HL-60/S4 treated with phorbol 12-myristate 13-acetate at 8.2 ng/mL for 4 days and 3 days (cell line): ENCODE data around the gene ZYG11B.
"Not testable (repeated sequence)": the region's sequence is repeated elsewhere in the genome, so short reads cannot be mapped to it uniquely, and the experiment has no call there.

ENCODE experiments used
- in situ Hi-C: fragments of 300-500 bp; cut with MboI; formaldehyde crosslinking; loops from 2 replicates; pipeline ENCODE4 v1.15.0; 2022; ENCODE audit warnings: low sequenced_read_pairs

Gene ZYG11B

DNA sequence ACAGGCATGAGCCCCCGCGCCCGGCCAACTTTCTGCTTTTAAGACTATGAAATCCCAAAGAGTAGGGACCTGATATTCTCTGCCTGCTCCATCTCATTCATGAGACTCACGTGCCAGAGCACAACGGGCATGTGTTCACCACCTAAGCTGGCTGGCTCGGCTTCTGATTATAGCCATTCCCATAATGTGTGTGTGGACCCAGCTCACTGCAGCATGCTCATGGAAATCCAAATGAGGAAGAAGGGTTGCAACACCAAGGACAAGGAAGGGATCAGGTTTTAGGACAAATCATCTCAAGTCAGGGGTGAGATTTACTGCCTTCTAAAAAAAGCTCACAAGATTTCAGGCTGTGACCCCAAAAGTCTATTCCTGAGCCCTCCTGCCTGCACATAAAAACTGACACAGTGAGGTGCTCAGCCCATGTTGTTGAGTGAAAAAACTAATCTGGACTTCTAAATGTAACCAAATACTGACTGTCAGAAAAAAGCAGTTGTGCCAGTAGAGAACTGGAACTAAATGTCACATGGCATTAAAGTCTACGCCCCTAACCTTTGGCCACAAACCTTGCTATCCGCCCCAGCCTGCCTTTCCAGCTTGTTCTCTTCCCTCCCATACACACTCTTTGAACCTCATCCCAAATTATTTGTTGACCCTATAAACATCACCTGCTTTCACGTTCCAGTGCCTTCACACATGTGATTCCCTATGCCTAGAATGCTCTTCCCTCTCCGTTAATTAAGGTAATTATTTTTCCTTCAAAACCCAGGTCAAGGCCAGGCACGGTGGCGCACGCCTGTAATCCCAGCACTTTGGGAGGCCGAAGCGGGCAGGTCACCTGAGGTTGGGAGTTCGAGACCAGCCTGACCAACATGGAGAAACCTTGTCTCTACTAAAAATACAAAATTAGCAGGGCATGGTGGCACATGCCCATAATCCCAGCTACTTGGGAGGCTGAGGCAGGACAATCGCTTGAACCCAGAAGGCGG is 19.0 kb upstream of the ZYG11B start:
- in situ Hi-C loops, result no loop called here

DNA sequence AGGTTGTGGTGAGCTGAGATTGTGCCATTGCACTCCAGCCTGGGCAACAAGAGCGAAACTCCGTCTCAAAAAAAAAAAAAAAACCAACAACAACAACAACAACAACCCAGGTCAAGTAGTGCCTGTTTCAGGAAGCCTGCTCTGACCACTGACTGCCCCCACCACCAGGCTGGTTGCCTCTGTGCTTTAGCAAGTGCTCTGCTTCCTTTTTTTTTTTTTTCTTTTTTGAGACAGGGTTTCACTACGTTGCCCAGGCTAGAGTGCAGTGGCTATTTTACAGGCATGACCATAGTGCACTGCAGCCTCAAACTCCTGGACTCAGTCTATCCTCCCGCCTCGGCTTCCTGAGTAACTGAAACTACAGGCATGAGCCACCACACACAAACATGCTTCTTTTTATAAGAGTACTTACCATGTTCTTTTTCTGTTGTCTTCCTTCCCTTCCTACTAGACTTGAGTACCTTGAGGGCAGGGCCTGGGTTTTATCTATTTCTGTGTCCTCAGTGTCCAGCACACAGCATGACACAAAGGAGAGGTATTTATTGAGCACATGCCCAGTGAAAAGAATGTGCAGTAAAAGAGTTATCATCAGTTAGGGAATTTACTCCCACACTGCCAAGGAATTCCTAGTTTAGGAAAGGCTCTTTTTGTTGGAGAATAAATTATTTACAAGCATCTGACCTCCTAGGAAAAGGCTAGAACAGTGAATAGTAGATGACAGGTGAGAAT is 18.2 kb upstream of the ZYG11B start:
- in situ Hi-C loops, result no loop called here

DNA sequence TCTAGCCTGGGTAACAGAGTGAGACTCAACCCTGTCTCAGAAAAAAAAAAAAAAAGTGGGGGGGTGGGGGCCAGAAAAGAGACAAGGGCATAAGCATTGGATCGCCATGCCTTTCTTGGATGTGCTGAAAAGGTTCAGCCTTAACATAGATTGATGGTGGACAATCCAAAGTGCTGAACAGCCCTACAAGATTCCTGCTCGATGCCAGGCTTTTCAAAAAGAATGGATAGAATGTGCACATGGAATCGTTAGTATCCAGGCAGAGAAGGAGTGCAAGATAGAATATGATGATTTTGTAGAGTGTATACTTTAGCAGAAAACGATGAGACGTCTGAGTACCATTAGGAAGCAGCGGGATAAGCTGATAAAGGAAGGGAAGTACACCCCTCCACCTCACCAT is 17.2 kb upstream of the ZYG11B start:
- in situ Hi-C loops, result no loop called here

DNA sequence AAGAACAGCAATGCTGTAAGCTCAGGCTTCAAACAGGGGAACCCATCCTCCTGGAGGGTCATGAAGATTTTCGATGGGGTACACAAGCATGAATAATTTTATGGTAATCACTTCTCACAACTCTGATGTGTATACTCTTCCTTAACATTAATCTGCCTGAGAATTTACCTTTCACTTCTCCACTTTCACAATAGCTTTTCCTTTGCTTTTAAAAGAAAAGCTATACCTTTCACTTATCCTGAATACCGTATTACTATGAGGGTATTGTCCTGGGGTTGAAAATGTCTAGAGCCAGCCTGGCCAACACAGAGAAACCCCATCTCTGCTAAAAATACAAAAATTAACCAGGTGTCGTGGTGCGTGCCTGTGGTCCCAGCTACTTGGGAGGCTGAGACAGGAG is 12.7 kb upstream of the ZYG11B start:
- in situ Hi-C loops, result no loop called here

DNA sequence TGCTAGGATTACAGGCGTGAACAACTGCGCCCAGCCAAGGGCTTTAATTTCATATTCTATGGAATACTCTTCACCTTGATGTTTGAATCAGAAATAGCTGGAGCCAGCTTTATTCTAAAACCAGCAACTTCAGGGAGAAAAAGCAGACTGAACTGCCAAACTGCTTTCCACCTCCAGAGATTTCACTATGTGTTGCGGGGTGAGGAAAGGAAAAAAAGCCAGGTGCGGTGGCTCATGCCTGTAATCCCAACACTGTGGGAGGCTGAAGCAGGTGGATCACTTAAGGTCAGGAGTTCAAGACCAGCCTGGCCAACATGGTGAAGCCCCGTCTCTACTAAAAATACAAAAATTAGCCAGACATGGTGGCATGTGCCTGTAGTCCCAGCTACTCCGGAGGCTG is 11.0 kb upstream of the ZYG11B start:
- in situ Hi-C loops, result not testable (repeated sequence)

DNA sequence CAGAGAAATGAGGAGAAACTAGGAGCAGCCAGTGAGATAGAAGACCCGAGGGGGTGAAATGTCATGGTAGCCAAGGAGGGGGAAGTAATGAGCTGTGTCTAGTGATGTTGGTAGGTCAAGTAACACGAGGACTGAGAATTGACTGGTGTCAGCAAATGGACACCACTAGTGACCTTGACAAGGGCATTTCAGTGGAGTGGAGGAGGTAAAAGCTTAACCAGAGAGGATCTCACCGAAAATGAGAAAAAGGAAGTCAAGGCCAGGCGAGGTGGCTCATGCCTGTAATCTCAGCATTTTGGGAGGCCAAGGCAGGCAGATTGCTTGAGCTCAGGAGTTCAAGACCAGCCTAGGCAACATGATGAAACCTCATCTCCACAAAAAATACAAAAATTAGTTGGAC is 3.0 kb upstream of the ZYG11B start:
- in situ Hi-C loops, result no loop called here

DNA sequence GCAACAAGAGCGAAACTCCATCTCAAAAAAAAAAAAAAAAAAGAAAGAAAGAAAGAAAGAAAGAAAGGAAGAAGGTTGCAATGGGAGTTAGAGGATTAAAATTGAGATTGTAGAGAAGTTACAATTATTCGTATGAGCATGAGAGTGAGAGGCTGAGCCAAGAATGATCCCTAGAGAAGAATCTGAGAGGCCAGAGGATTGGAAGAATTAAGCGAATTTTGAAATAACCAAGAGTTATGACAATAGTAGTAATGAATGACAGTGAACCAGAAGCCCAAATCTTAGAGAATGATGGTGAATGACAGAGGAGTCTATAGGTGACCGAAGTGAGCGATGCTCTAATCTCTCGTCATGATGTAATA is 369 bp upstream of the ZYG11B start:
- in situ Hi-C loops, result no loop called here

DNA sequence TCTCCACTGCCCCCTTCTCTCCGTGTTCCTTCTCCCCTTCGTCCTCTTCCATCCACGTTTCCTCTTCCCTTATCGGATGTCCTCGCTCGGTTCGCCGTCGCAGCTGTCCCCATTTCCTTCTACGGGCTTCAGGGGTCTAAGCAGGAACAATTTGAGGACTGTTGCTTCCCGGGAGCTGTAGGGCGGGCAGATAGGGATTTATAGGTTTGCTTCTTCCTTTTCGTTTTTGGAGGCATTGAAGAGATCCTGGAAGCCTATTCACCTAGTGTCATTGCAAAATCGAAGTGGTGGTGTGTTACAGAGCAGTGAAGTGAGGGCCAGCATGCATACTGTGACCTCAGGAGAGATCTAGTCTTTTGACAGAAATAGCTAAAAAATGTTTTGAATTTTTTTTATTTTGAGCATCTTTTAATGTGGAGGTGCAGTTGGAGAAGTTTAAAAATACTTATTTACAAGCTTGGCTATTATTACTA is 897 bp downstream of the ZYG11B start:
- in situ Hi-C loops, result no loop called here

DNA sequence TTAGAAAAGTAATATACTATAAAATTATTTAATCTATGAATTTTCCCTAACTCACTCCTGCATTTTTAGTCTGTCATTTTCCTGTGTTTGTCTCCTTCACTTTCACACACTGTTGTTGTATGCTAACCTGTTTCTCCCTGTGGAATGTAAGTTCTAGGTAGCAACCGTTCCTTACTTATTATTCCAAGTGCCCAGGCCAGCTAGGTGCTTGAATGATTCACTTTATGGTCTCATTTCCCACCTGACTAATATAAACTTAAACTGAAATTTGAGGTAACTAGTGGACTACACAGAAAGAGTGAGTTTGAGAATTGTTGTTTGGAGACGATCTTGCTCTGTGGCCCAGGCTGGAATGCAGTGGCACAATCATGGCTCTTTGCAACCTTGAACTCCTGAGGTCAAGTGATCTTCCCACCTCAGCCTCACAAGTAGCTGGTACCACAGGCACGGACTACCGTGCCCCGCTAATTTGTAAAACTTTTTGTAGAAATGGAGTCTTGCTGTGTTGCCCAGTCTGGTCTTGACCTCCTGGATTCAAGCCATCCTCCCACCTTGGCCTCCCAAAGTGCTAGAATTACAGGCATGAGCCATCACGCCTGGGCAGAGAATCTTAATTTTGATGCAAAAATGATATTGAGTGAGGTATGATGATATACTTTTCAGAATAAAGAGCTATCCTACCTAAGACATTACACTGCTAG is 1.9 kb downstream of the ZYG11B start:
- in situ Hi-C loops, result no loop called here

DNA sequence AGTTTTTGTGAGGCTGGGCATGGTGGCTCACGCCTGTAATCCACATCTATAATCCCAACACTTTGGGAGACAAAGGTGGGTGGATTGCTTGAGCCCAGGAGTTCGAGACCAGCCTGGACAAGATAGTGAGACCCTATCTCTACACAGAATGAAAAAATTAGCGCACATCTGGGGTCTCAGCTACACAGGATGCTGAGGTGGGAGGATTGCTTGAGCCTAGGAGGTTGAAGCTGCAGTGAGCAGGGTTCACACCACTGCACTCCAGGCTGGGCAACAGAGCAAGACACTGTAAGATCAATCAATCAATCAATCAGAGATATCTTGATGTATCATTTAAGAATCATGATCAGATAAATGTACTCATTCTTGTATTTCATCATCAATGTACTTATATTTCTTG is 7.1 kb downstream of the ZYG11B start:
- in situ Hi-C loops, result no loop called here

DNA sequence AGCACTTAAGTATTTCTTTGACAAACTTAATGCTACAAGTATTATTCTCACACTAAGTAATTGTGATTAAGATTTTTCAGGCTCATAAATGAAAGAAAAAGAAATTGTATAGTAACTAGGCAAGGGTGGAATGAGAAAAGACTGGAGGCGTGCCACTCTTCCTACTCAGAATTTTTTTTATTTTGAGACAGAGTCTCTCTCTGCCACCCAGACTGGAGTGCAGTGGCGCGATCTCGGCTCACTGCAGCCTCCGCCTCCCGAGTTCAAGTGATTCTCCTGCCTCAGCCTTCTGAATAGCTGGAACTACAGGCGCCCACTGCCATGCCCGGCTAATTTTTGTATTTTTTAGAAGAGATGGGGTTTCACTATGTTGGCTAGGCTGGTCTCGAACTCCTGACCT is 9.1 kb downstream of the ZYG11B start:
- in situ Hi-C loops, result not testable (repeated sequence)

DNA sequence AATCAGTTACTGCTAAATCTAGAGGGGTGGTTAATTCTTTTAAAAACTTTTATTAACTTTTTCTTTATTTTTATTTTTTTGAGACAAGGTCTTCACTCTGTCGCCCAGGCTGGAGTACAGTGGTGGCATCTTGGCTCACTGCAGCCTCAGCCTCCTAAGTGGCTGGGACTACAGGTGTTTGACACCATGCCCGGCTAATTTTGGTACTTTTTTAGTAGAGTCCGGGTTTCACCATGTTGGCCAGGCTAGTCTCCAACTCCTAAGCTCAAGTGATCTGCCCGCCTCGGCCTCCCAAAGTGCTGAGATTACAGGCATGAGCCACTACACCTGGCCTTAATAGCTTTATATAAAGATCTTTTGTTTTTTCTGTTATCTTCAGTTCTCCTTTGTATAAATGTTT is 11.9 kb downstream of the ZYG11B start:
- in situ Hi-C loops, result no loop called here

DNA sequence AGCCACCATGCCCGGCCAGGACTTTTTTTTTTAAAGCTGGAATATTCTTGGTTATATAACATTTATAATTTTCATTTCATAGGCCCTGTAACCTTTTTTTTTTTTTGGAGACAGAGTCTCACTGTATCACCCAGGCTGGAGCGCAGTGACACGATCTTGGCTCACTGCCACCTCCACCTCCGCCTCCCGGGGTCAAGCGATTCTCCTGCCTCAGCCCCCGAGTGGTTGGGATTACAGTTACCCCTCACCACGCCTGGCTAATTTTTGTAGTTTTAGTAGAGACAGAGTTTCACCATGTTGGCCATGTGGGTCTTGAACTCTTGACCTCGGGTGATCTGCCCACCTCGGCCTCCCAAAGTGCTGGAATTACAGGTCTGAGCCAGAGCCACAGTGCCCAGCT is 12.6 kb downstream of the ZYG11B start:
- in situ Hi-C loops, result no loop called here

DNA sequence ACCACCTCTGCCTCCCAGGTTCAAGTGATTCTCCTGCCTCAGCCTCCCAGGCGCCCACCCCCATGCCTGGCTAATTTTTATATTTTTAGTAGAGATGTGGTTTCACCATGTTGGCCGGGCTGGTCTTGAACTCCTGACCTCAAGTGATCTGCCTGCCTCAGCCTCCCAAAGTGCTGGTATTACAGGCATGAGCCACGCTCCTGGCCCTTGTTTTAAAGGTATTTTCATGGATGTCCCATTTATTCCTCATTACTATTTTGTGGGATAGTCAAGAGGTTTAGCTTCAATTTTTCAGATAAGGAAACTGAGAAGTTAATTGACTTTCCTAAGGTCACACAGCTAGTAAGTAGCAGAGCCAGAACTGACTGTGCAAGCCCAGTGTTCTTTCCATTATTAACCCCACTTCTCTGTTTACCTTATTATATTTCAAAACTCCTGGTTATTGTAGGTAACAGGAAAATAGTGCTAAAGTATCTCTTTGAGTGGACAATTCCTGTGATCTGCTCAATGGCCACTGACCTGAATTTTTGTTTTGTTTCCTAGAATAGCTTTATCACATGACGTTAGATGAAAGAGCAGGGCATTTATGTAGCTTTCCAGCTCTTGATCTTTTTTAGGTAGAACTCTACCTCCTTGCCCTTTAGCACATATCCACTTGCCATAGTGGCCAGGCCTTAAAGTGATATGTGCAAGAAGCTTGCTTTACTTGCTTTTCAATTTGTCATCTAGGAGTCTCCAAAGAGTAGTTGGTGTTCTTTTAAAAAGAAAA is 13.6 kb downstream of the ZYG11B start:
- in situ Hi-C loops, result no loop called here

DNA sequence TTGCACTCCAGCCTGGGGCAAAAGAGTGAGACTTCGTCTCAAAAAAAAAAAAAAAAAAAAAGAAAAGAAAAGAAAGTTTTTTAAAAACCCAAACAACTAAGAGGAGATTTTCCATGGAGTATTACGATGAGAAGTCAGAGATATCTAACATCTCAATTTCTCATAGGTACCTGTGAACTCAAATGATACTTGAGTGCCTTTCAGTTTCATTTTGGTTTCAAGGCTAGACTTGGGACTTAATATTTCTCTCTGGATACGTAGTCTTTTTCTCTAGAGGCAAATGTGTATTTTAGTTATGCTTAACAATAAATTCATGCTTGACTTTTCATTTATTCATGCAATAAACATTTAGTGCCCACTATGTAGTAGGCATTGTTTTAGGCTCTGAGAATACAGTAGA is 15.0 kb downstream of the ZYG11B start:
- in situ Hi-C loops, result no loop called here

DNA sequence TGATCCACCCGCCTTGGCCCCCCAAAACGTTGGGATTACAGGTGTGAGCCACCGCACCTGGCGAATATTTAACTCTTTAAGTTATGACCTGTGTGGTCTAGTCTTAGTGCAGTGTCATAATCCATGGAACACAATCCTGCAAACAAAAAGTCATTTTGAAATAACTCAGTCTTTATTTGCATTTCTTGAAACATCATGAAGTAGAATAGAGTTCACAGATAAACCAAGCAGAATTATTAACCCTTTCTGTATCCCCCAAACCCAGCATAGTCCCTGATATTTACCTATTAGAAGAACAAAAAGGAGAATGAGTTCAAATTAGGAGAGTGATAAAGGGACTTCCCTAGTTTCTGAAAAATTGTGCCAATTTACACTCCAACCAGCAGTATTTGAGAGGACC is 19.9 kb downstream of the ZYG11B start:
- in situ Hi-C loops, result no loop called here

DNA sequence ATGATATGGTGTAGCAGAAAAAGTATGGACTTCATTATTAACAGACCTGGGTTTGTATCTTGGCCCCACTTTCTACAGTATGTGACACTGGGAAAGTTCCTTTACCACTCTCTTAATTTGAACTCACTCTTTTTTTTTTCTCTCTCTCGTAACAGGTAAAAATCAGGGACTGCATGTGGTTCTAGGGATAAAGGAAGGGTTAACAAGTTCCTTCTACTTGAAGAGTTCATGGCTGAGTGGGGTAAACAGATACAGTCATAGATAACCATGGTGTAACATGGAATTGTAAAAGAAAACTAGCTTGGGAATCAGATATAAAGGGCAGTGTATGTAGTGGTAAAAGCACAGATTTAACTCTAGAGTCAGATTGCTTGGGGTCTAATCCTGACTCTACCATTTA is 21.2 kb downstream of the ZYG11B start:
- in situ Hi-C loops, result no loop called here

DNA sequence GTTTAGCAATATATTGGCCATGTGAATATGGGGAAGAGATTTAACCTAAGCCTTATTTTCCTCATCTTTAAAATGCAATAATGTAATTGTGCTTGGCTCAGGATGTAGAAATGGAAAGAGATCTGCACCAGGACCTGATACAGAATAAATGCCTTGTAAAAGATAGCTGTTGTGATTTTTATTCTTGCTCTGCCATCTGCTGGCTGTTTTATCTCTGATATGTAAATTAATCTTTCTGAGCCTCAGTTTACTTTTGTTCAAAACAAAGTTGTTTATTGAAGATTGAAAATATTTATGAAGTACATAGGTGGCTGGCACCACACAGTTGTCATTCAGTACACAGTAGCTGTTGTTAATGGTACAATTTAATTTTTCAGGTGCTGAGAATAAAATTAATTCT is 21.9 kb downstream of the ZYG11B start:
- in situ Hi-C loops, result no loop called here

DNA sequence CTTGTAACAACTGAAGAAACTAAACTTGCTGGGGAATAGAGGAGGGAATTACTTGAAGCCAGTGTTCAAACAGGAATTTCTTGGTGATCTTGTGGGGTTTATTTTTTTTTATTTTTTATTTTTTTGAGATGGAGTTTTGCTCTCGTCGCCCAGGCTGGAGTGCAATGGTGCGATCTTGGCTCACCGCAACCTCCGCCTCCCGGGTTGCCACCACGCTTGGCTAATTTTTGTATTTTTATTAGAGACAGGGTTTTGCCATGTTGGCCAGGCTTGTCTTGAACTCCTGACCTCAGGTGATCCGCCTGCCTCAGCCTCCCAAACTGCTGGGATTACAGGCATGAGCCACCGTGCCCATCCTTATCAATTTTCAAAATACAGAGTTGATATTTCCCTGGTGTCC is 23.2 kb downstream of the ZYG11B start:
- in situ Hi-C loops, result not testable (repeated sequence)

DNA sequence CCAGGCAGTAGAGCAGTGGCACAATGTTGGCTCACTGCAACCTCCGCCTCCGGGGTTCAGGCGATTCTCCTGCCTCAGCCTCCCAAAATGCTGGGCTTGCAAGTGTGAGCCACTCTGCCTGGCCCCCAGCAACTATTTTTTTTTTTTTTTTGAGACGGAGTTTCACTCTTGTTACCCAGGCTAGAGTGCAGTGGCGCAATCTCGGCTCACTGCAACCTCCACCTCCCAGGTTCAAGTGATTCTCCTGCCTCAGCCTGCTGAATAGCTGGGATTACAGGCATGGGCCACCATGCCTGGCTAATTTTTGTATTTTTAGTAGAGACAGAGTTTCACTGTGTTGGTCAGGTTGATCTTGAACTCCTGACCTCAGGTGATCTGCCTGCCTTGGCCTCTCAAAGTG is 23.9 kb downstream of the ZYG11B start:
- in situ Hi-C loops, result not testable (repeated sequence)
